Endodermal cell (in vitro differentiated cells): Measurements from ENCODE around the gene REEP2. TPM values are rescaled to one million over a fixed set of nuclear protein-coding genes. Genes with fewer than 3 reads are reported as not detected.
"Not testable (repeated sequence)": the region's sequence is repeated elsewhere in the genome, so short reads cannot be mapped to it uniquely, and the experiment has no call there.

Experiments used
- DNase-seq: peaks from one replicate; pipeline ENCODE4 v3.0.0-alpha.2; 2017
- H3K27ac ChIP-seq: 2 replicates; pipeline ENCODE4 v1.5.1; 2013; ENCODE audit warnings: mild to moderate bottlenecking, low read depth, low read length, moderate library complexity
- H3K27me3 ChIP-seq: 2 replicates; pipeline ENCODE4 v1.6.1; 2013; ENCODE audit warnings: mild to moderate bottlenecking, low read length, moderate library complexity; ENCODE audit not compliant: insufficient read depth, control insufficient read depth, poor library complexity, severe bottlenecking
- H3K36me3 ChIP-seq: 2 replicates; pipeline ENCODE4 v1.7.0; 2013; ENCODE audit warnings: mild to moderate bottlenecking, low read length, moderate library complexity; ENCODE audit not compliant: control insufficient read depth, insufficient read depth
- H3K4me1 ChIP-seq: one replicate; pipeline ENCODE4 v1.7.0; 2013; ENCODE audit warnings: low read length; ENCODE audit not compliant: control insufficient read depth, insufficient read depth
- H3K4me3 ChIP-seq: 2 replicates; pipeline ENCODE4 v1.5.1; 2013; ENCODE audit warnings: mild to moderate bottlenecking, low read length, moderate library complexity
- H3K9ac ChIP-seq: 2 replicates; pipeline ENCODE4 v1.6.1; 2013; ENCODE audit warnings: mild to moderate bottlenecking, low read length, moderate library complexity; ENCODE audit not compliant: poor library complexity, severe bottlenecking; ENCODE audit errors: extremely low read depth
- H3K9me3 ChIP-seq: 2 replicates; pipeline ENCODE4 v1.6.1; 2013; ENCODE audit warnings: mild to moderate bottlenecking, low read length, moderate library complexity; ENCODE audit not compliant: control insufficient read depth
- H3K27ac Mint-ChIP-seq: 2 replicates; pipeline ENCODE4 v1.8.0; 2020; ENCODE audit warnings: mixed read lengths
- H3K27me3 Mint-ChIP-seq: 2 replicates; pipeline ENCODE4 v1.8.0; 2021; ENCODE audit warnings: mild to moderate bottlenecking, mixed read lengths; ENCODE audit not compliant: insufficient read depth
- H3K36me3 Mint-ChIP-seq: 2 replicates; pipeline ENCODE4 v1.8.0; 2020; ENCODE audit warnings: low read depth, mixed read lengths
- H3K4me1 Mint-ChIP-seq: 2 replicates; pipeline ENCODE4 v1.8.0; 2020; ENCODE audit warnings: mixed read lengths
- H3K4me3 Mint-ChIP-seq: 2 replicates; pipeline ENCODE4 v1.8.0; 2020; ENCODE audit warnings: mild to moderate bottlenecking, moderate library complexity, mixed read lengths
- H3K9me3 Mint-ChIP-seq: 2 replicates; pipeline ENCODE4 v1.8.0; 2020; ENCODE audit warnings: mild to moderate bottlenecking, mixed read lengths
- WGBS, 2 experiments: methylation state at CpG; one replicate each; pipeline versions ENCODE4 v1.1.5 to v1.1.7; 2013; ENCODE audit warnings: missing lambda C conversion rate in 2 of 2, mixed read lengths in 1 of 2; ENCODE audit not compliant: insufficient coverage in 1 of 2, insufficient read length in 1 of 2; 5-methylcytosine and 5-hydroxymethylcytosine counted together
- total RNA-seq, 2 donors: library from RNA; stranded (reverse); fragmentation: NEBNext Ultra II Directional in 1 of 2; extraction: Animal tissue kit (Norgen Biotek cat#: 25700) in 1 of 2; gene quantifications; 2 replicates in 1 of 2; 3 replicates in 1 of 2; pipeline ENCODE4 v1.2.1, GENCODE V29; 2021
- TF ChIP-seq, protein P1 (sequence below): fragments of 200-600 bp; sonication (generic); conservative IDR thresholded peaks from 2 replicates; pipeline ENCODE4 v1.5.0; 2021; ENCODE audit warnings: antibody characterized with exemption, mild to moderate bottlenecking

REEP2 gene
- total RNA-seq, 2 donors from 2014 or later = 17.7 to 26.9 TPM

DNA sequence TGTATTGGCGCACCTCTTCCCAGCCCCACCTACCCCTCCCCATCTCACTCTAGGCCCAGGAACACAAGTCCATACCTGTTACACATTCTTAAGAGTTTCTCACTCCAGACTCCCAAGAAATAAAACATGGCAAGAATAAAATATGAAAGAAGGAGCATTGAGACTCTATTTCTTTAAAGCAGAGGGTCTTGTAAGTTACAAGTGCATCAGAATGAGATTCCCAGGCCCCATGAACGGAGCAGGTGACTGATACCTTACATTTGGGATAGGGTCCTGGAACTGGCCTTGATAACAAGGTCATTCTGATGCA lies 32.1 kb downstream of the REEP2 start:
- Histone ChIP-seq H3K4me1 (peaks cover 7% of the 10 kb centered on the region), H3K27ac (no peak overlapping the region), H3K27me3 (peaks cover 8% of the 10 kb centered on the region), H3K36me3 (peaks cover 10% of the 10 kb centered on the region), H3K4me3 (no peak overlapping the region), H3K9me3 (no peaks in the 10 kb centered on the region), H3K9ac (no peak overlapping the region)
- Mint-ChIP-seq H3K27ac (no peak overlapping the region), H3K36me3 (peaks cover 11% of the 10 kb centered on the region), H3K4me1 (peaks cover 17% of the 10 kb centered on the region), H3K4me3 (no peak overlapping the region), H3K9me3 (no peaks in the 10 kb centered on the region), H3K27me3 (peaks cover 23% of the 10 kb centered on the region)
- no peak for DNase-seq
- 90 to 100% methylated on average over 1 to 2 of the region's 2 CpGs for WGBS, 2 experiments
- TF ChIP-seq, protein P1, sequence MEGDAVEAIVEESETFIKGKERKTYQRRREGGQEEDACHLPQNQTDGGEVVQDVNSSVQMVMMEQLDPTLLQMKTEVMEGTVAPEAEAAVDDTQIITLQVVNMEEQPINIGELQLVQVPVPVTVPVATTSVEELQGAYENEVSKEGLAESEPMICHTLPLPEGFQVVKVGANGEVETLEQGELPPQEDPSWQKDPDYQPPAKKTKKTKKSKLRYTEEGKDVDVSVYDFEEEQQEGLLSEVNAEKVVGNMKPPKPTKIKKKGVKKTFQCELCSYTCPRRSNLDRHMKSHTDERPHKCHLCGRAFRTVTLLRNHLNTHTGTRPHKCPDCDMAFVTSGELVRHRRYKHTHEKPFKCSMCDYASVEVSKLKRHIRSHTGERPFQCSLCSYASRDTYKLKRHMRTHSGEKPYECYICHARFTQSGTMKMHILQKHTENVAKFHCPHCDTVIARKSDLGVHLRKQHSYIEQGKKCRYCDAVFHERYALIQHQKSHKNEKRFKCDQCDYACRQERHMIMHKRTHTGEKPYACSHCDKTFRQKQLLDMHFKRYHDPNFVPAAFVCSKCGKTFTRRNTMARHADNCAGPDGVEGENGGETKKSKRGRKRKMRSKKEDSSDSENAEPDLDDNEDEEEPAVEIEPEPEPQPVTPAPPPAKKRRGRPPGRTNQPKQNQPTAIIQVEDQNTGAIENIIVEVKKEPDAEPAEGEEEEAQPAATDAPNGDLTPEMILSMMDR = no peak

DNA sequence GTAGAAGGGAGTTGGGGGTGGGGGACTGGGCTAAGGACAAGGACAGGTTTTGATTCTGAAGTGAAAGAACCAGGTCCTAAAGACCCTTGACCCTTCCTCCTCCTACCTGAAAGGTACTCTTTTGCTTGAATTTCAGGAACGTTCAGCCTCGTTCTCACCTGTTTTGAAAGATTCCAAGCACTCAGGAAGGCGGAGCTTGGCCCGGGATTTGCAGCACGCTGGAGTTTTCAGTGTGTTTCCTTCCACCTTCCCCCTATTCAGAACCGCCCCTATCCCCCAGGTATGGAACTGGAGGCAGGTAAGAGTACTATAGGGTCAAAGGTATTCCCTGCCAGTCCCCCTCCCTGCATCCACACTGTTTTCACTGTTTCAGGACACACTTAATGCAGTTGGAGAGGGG lies 33.5 kb downstream of the REEP2 start:
- H3K27me3 ChIP-seq = no peaks in the 10 kb centered on the region
- no peak overlapping the region for H3K9ac ChIP-seq
- no peaks in the 10 kb centered on the region for H3K4me1 ChIP-seq
- H3K27ac ChIP-seq = no peak overlapping the region
- H3K27me3 Mint-ChIP-seq = peaks cover 12% of the 10 kb centered on the region
- DNase-seq = peak; percentile 85
- no peaks in the 10 kb centered on the region for H3K9me3 ChIP-seq
- H3K36me3 Mint-ChIP-seq = peaks cover 5% of the 10 kb centered on the region
- peaks cover 16% of the 10 kb centered on the region for H3K4me1 Mint-ChIP-seq
- no peak overlapping the region for H3K4me3 ChIP-seq
- 55 to 67% methylated on average over 5 to 6 of the region's 6 CpGs for WGBS, 2 experiments
- H3K27ac Mint-ChIP-seq = no peak overlapping the region
- H3K36me3 ChIP-seq = peaks cover 6% of the 10 kb centered on the region
- H3K4me3 Mint-ChIP-seq = no peak overlapping the region
- H3K9me3 Mint-ChIP-seq = no peaks in the 10 kb centered on the region
- TF ChIP-seq, protein P1 = no peak

DNA sequence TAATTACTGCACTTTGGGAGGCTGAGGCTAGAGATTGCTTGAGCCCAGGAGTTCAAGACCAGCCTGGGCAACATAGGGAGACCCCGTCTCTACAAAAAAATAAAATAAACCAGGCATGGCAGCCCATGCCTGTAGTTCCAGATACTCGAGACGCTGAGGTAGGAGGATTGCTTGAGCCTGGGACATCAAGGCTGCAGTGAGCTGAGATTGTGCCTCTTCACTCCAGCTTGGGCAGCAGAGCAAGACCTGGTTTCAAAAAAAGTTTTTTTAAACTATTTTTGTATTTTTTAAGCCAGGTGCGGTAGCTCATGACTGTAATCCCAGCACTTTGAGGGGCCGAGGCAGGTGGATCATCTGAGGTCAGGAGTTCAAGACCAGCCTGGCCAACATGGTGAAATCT lies 34.3 kb downstream of the REEP2 start:
- H3K27me3 Mint-ChIP-seq, H3K27ac Mint-ChIP-seq, H3K9ac ChIP-seq, DNase-seq, H3K9me3 Mint-ChIP-seq, H3K36me3 ChIP-seq, H3K9me3 ChIP-seq, H3K4me1 ChIP-seq, H3K36me3 Mint-ChIP-seq, H3K4me3 Mint-ChIP-seq, H3K27me3 ChIP-seq, H3K27ac ChIP-seq, H3K4me3 ChIP-seq: not testable (repeated sequence)
- 91 to 96% methylated on average over 5 of the region's 5 CpGs for WGBS, 2 experiments
- peaks cover 14% of the 10 kb centered on the region for H3K4me1 Mint-ChIP-seq

DNA sequence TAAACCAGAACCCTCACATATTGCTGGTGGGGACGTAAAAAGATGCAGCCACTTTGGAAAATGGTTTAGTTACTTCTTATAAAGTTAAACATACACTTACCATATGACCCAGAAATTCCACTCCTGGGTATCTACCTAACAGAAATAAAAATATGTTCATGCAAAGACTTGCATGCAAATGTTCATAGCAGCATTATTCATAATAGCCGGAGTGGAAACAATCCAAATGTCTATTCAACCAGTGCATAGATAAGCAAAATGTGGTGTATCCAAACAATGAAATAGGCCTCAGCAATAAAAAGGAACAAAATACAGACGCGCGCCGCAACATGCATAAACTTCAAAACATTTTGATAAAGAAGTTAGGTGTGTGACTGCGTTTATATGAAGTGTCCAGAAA lies 38.1 kb downstream of the REEP2 start:
- no peaks in the 10 kb centered on the region for H3K9me3 ChIP-seq
- no peak overlapping the region for H3K4me3 ChIP-seq
- H3K27me3 Mint-ChIP-seq = peaks cover 15% of the 10 kb centered on the region
- H3K36me3 Mint-ChIP-seq = no peaks in the 10 kb centered on the region
- no peaks in the 10 kb centered on the region for H3K4me1 ChIP-seq
- no peak overlapping the region for H3K27ac Mint-ChIP-seq
- no peaks in the 10 kb centered on the region for H3K36me3 ChIP-seq
- TF ChIP-seq, protein P1 = no peak
- no peak overlapping the region for H3K9ac ChIP-seq
- H3K27me3 ChIP-seq = no peaks in the 10 kb centered on the region
- H3K4me3 Mint-ChIP-seq = no peak overlapping the region
- no peaks in the 10 kb centered on the region for H3K9me3 Mint-ChIP-seq
- WGBS, 2 experiments = 94 to 97% methylated on average over 6 to 7 of the region's 7 CpGs
- H3K27ac ChIP-seq = no peak overlapping the region
- no peak for DNase-seq
- peaks cover 14% of the 10 kb centered on the region for H3K4me1 Mint-ChIP-seq
